CD4-positive, alpha-beta T cell treated with Interferon gamma for 1 hour (primary cell): ENCODE measurements around the gene SPATA31D3.
"Not testable (repeated sequence)": the region's sequence is repeated elsewhere in the genome, so short reads cannot be mapped to it uniquely, and the experiment has no call there.

ENCODE experiments used
- DNase-seq: peaks from one replicate; pipeline ENCODE4 v3.0.0-alpha.2; 2020

SPATA31D3 gene

DNA sequence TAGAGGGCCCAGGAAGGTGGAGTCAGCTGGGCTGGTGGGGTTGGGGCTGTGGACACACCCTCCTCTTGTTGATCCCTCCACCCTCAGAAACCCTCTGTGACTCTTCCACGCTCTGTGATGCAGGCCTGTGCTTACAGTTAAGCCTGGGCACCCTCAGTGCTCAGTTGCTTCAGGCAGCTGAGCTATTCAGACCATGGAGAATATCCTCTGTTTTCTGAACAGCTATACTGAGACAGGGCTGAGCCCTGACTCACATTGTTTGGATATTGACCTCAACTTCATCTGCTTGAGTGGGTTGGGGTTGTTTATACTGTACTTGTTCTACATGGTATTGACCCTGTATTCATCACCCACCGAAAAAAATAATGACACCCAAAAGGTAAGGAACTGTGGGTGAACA, at the start of gene SPATA31D3:
Gene SPATA31D3 (plus strand): TSS at position 108 of the 400 bp plus-strand sequence. CDS start 86 bp downstream, at position 194.
- not testable (repeated sequence) for DNase-seq

DNA sequence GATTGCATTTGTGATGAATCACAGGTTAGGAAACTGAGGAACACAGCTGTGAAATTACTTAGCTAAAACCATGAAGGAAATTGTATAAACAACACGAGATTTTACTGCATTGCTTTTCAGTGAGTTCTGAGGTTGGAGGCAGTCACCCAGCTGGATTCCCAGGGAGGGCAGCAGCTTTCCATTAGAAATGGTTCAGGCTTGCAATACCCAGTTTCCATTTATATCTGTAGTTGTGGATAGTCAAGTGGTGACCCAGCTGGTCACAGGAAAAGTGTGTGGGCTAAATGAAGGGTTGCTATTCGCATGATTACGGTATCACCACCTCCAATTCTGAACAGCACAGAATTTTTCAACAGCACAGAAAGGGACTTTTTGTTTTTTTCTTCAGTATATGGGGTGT, 49.4 kb upstream of the SPATA31D3 start:
- DNase-seq, result no peak

DNA sequence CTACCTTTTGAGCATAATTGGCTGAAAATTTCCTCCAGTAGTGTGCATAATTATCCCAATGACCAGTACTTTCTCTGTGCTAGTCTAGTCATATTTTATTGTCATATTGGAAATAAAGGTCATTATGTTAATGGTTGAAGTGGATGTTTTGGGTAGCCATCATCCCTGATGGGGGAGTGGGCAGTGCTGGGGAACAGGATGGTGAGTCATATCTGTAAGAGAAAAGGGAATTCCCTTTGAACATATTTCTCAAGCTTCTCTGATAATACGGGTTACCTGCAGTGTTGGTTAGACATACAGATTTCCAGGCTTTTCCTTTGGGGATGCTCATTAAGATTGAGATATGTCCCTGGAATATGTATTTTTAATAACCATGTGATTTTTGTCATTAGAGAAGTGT, 48.4 kb upstream of the SPATA31D3 start:
- no peak for DNase-seq

DNA sequence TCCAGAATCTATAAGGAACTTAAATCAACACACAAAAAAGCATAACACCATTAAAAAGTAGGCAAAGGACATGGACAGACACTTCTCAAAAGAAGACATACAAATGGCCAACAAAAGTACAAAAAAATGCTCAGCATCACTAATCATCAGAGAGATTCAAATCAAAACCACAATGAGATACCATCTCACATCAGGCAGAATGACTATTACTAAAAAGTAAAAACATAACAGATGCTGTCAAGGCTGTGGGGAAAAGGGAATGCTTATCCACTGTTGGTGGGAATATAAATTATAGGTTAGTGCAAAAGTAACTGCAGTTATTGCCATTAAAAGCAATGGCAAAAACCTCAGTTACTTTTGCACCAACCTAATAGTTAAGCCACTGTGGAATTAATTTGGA, 47.2 kb upstream of the SPATA31D3 start:
- DNase-seq, result no peak

DNA sequence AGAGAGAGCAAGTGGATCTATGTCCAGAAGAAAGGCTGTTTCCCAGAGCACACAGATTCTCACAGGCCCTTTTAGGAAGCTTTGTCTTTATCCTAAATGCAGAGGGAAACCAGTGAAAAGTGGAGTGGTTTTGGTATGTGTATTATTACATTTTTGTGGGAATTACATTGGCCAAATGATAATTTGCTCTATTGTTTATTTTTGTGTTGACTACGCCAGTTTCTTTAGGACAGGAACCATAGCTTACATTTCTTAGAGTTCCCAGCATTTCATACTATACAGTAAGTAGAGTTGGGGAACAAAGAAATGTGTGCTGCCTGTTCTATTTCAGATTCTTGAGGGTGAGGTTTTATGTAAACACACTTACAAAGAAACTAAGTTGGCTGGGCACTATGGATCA, 44.4 kb upstream of the SPATA31D3 start:
- DNase-seq, result no peak

DNA sequence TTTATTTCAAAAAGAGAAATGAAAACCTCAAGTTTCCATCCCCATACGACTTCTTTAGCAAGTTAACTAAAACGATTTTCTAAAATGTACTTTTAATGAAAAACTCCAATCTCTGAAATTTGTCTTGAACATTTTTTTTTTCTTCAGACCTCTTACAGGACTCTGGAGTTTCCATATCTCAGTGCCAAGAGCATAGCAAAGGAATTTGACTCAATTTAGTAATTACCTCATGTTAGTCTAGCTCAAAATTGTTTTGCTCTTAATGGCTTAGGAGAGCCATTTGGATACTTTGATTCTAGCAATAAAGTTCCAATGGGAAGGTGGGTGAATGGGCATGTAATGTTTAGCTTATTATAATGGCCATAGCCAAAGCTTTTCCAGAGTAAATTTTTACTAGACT, 41.1 kb upstream of the SPATA31D3 start:
- DNase-seq, result no peak

DNA sequence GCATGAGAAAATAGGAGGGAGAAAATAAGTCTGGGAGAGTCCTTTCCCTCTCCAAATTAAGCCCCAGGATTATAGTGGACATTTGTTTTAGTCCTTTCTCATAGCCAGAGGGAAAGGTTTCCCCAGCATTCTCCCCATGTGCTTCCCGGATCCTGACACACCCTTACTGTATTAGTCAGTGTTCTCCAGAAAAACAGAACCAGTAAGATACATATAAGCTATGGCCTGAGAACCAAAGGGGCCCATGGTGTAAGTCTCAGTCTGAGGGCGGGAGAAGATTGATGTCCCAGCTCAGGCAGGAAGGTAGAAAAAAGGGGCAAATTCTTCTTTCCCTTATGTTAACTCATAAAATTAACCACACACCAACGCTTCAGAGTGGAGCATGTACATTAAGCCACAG, 40.7 kb upstream of the SPATA31D3 start:
- no peak for DNase-seq

DNA sequence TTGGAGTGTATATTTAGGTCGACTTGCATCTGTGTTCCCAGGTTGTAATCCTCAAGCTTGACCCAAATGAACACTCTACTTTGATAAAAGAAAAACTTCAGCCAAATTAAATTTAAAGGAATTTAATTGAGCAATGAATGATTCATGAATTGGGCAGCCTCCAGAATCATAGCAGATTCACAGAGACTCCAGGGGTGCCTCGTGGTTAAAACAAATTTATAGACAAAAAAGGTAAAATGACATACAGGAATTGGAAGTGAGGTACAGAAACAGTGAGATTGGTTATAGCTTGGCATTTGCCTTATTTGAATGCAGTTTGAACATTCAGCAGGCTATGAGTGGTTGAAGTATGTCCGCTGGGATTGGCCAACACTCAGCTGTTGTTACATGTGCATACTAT, 36.6 kb upstream of the SPATA31D3 start:
- DNase-seq, result no peak

DNA sequence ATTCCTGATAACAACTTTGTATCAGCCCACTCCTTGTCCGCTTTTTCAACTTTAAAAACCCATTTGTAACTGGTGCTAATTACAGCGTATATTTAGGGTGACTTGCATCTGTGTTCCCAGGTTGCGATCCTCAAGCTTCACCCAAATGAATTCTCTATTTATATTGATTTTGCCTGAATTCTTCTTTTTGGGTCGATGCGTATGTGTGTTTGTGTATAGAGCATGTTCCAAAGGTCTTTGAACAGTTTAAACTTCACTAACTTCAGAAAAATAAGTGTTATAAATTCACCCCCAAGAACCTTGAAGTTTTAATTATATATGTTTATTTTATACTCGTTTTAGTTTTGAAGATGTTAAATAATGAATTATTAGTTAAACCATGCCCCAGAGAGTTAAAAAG, 31.2 kb upstream of the SPATA31D3 start:
- DNase-seq, result no peak

DNA sequence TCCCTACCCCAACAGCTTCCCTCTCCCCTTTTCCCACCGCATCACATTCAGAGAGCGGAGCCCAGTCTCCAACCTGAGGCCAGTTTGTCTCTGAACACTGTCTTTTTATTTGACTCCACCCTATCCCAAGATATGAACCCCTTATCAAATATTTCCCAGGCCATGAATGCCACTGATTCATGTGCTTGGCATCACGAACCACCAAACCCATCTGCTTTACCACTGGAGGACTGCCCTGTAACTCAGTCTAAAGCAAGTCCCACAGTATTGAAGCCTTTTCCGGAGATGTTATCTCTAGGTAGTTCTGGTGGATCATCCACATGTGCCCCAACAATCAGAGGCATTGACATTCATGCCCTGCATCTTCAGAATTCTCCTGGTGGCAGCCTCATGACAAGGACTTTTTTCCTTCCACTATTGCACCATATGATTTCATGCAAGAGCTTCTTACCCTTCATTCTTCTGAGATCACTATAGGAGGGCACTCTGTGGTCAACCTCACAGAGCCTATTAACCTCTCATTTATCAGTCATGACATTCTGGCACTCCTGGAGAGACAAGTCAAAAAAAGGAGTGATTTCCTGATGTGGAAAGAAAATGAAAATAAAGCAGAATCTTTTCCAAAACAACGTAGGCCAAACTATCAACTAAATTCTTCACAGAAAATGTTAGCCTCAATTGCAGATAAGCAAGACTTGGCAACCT, 27.3 kb upstream of the SPATA31D3 start:
- no peak for DNase-seq

DNA sequence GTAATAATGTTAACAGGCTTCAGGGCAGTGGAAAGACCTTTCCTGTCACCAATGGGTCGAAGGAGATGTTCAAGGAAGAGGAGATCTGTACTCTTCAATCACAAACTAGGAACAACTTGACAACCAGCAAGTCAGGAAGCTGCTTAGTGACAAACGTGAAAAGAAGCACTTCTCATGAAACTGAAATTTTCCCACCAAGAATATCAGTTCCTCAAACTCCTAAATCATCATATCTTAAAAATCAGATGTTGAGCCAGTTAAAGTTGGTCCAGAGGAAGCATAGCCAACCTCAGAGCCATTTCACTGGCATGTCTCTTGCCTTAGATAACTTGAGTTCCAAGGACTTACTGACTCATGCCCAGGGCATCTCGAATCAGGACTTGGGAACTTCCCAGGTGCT, 24.8 kb upstream of the SPATA31D3 start:
- not testable (repeated sequence) for DNase-seq

DNA sequence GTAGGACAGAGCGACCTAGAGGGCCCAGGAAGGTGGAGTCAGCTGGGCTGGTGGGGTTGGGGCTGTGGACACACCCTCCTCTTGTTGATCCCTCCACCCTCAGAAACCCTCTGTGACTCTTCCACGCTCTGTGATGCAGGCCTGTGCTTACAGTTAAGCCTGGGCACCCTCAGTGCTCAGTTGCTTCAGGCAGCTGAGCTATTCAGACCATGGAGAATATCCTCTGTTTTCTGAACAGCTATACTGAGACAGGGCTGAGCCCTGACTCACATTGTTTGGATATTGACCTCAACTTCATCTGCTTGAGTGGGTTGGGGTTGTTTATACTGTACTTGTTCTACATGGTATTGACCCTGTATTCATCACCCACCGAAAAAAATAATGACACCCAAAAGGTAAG, 15.0 kb upstream of the SPATA31D3 start, which contains the start of gene SPATA31D4:
Gene SPATA31D4 (plus strand): TSS at position 124 of the 400 bp plus-strand sequence. CDS start 86 bp downstream, at position 210.
- not testable (repeated sequence) for DNase-seq

DNA sequence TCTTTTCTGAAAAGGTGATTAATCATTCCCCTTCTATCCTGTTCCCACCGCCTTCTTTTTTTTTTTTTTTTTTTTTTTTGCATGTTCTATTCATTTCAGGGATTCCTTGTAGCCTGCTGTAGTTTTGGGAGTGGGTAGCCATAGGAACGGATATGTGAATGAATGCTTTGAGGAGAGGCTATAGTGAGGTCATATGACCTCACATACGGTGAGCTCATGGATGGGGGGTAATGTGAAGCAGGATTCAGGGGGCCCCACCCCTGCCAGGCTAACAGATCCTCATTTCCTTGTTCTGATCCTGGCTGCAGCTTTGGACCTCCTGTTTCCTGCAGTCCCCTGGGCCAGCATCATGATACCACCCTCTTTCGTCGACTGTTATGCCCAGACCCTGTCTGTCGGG, 13.2 kb upstream of the SPATA31D3 start:
- DNase-seq, result not testable (repeated sequence)

DNA sequence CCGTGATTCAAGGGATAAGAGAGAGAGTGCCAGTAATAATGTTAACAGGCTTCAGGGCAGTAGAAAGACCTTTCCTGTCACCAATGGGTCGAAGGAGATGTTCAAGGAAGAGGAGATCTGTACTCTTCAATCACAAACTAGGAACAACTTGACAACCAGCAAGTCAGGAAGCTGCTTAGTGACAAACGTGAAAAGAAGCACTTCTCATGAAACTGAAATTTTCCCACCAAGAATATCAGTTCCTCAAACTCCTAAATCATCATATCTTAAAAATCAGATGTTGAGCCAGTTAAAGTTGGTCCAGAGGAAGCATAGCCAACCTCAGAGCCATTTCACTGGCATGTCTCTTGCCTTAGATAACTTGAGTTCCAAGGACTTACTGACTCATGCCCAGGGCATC, 9.8 kb upstream of the SPATA31D3 start:
- not testable (repeated sequence) for DNase-seq

DNA sequence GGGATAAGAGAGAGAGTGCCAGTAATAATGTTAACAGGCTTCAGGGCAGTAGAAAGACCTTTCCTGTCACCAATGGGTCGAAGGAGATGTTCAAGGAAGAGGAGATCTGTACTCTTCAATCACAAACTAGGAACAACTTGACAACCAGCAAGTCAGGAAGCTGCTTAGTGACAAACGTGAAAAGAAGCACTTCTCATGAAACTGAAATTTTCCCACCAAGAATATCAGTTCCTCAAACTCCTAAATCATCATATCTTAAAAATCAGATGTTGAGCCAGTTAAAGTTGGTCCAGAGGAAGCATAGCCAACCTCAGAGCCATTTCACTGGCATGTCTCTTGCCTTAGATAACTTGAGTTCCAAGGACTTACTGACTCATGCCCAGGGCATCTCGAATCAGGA, 5.3 kb downstream of the SPATA31D3 start:
- not testable (repeated sequence) for DNase-seq

DNA sequence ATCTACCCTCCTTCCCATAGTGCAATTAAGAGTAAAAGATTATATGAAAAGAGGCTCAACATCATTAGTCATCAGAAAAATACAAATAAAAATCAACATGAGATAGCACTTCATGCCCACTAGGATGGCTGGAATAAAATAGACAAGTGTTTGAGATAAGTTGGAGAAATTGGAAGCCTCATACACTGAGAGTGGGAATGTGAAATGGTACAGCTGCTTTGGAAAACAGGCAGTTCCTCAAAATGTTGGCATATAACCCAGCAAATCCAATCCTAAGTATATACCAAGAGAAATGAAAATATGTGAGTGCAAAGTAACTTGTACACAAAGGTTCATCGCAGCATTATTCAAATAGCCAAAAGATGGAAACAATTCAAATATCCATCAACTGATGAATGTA, 9.8 kb downstream of the SPATA31D3 start:
- no peak for DNase-seq

DNA sequence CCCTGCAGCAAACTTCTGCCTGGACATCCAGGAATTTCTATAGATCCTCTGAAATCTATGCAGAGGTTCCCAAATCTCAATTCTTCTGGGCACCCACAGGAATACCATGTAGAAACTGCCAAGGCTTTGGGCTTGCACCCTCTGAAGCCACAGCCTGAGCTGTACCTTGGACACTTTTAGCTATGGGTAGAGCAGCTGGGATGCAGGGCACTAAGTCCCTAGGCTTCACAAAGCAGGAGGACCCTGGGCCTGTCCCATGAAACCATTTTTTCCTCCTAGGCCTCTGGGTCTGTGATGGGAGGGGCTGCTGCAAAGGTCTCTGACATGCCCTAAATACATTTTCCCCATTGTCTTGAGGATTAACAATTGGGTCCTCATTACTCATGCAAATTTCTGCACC, 12.3 kb downstream of the SPATA31D3 start:
- DNase-seq, result no peak

DNA sequence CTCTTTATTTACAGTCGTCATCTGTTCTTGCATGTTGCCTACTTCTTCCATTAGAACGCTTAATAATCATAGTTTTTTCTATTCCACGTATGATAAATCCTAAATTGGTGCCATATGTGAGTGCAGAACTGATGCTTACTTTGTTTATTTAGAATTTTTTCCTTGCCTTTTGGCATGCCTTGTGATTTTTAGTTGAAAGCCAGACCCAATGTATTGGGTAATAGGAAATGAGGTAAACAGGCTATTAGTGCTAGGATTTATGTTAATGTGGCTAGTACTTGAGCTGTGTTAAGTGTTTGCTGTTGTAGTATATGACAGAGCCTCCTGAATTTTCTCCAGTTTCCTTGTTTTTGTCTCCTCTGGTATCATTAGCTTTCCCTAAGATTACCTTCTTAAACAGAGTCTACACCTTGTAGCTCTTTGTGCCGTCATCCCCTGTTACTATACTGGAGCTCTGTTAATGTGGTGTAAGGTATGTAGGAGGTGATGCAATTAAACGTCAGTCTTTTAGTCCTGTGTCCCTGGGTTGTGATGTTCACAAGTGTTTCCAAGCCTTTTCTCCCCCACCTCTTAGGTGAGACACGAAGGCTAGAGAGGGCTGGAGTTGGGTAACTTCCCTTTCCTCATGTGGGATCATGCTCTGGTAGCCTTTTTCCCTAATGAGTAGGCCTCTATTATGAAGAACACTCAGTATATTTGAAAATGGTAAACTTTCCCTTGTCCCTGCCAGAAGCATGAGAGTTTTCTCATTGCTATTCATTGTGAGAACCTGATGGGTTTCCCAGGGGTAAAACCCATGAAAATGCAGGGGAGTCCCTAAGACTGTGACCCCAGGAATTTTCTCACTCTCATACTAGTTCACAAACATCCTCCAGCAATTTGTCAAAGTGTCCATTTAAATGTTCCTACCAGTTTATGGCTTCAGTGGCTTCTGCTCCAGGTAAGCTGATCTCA, 21.2 kb downstream of the SPATA31D3 start:
- DNase-seq, result no peak

DNA sequence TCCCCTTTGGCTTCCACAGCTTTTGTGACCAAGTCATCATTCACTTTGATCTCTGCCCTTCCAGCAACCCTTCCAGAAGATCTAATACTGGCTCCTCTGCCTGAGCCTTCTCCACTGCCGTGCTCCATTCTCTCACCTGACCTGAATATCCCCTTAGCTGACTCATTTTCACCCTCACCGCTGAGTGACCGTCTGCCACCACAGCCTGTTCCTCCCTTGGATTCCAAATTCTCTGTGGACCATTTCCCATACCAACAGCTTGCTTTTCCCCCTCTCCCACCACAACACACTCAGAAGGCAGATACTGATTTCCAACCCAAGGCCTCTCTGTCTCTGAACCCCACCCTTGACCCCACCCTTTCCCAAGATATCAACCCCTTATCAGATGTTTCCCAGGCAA, 24.7 kb downstream of the SPATA31D3 start:
- DNase-seq, result no peak

DNA sequence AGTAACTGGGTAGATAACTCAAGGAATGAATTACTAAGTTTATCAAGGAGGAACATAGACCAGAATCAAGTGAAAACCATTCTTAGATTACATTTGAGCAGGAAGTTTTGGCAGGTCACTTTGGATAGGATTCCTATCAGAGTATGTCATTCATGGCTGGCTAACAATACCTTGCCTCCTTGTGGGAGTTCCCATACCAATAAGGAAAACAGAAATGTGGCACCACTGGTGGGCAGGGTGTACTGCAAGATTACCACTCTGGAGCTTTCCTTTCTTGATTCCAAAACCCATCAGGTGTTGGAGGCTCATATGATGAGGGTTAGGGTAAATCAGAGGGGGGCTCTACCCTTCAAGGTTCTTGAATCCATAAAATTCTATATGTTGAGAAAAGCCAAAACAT, 26.7 kb downstream of the SPATA31D3 start:
- no peak for DNase-seq

DNA sequence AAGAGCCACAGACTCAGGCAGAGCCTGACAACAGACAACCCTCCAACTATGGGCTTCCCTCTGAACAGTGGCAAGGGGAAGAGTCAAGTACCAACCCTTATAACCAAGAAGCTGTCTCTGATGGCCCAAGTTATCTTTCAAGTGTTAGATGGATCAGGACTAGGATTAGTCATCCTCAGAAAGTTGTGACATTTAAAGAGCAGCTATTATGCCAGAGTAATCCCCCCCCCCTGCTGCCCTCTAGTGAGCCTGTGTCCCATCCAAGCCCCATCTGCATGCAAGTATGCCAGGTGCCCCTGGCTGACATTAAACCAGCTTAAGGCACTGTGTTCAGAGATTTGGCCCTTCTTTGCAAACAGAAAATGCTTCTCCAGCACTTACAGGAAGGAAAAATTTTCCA, 28.4 kb downstream of the SPATA31D3 start:
- no peak for DNase-seq

DNA sequence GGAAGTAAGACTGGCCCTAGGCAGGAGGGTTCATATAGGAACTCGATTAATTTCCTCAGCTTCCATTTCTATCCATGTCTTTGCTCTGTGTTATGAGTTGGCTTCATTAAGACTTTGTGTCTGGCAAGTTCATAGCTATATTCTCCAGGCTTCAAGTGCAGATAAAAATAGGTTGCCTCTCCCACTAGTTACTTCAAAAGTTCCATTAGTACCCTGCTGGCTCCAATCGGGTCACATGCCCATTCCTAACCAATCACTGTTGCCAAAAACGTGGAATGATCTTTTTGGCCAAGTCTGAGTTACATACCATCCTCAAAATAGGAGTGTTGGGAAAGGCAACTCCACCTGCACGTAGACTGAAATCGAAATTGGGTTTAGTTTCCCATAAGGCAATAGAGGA, 31.5 kb downstream of the SPATA31D3 start:
- DNase-seq, result no peak

DNA sequence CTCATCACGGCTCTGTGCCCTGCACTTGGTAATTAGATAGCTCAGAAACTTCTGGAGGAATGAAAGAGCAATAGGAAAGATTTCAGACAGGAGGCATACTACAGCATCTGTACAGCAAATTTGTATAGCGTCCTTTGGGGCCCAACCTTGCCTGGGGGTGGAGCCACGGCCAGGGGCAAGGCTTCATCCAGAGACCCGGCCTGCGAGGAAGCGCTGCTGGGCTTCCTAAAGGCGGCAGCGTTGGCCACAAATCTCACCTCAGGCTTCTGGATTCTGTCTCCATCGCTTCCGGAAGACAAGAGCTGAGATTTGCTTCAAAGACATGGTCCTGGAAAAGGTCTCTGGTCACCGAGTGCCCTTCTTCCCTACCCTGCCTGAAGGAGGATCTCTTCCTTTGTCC, 33.1 kb downstream of the SPATA31D3 start:
- no peak for DNase-seq

DNA sequence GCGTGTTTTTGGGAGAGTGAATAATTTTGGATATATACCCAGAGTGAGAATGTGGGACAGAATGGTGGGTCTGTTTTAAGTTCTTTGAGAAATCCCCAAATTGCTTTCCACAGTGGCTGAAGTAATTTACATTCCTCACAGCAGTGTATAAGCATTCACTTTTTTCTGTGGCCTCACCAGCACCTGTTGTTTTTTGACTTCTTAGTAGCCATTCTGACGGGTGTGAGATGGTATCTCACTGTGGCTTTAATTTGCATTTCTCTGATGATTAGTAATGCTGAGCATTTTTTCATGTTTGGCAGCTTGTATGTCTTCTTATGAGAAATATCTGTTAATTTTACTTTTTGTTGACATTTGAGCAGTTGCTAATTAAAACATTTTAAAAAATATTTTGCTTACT, 35.9 kb downstream of the SPATA31D3 start:
- no peak for DNase-seq
